ENCODE measurements around the gene CDK9. TPM values are rescaled to one million over a fixed set of nuclear protein-coding genes. Genes with fewer than 3 reads are reported as not detected.
"Not testable (repeated sequence)": the region's sequence is repeated elsewhere in the genome, so short reads cannot be mapped to it uniquely, and the experiment has no call there.

The CDK9 gene
- total RNA-seq, 1 experiment from 2014 or later, result 56.1 TPM

DNA sequence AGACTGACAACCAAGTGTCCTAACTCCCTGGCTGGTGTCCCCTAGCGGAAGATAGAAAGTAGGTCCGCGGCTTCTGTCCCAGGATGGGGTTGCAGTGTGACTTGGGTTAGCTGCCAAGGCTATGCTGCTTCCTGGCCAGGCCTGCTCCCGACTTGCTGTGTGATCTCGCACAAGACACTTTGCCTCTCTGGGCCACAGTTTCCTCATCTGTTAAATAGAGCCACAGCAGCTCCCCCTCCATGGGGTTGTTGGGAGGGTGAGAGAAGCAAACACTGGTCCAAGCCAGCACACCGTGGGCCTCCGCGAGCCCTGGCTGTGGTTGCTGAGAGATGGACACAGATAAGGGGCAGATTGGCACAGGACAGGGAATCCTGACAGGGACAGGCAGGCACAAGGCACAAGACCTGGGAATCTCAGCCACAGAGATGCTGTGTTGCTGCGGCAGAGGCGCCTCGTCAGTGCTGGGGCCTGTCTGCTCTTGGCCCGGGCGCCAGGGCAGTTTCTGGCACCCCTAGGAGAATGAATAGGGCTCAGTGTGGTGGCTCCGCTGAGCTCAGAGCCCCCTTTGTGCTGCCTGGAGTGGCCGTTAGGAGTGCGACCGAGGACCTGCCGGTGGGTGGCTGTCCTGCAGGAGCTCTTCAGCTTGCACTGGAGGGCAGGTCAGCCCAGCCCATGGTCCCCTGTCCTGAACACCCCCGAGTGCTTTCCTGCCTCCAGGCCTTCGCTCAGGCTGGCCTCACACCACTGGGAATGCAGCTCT, 5.5 kb upstream of the CDK9 start:
- no peak for DNase-seq (ENCODE audit: low read depth)

DNA sequence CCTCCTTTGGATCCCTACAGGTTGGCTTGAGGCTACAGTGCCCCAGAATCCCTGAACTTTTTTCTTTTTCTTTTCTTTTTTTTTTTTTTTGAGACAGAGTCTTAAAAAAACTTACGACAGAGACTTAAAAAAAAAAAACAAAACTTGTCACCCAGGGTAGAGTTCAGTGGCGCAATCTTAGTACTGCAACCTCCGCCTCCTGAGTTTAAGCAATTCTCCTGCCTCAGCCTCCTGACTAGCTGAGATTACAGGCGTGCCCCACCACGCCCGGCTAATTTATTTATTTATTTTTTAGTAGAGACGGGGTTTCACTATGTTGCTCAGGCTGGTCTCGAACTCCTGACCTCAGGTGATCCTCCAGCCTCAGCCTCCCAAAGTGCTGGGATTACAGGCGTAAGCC, 4.9 kb upstream of the CDK9 start:
- DNase-seq (ENCODE audit: low read depth), result not testable (repeated sequence)

DNA sequence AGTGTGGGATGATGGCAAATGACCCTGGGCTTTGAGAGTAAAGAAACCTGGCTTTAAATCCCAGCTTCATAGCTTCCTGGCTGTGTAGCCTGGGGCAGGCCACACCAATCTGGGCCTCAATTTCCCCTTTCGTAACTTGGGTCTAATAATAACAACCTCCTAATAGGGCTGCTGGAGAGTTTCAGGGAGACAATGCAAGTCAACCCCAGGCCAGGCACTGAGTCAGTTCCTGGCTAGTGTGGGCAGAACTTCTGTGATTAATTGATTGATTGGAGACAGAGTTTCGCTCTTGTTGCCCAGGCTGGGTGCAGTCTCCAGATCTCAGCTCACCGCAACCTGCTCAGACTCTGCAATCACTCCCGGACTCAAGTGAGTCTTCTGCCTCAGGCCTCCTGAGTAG, 4.0 kb upstream of the CDK9 start:
- DNase-seq (ENCODE audit: low read depth), result no peak

DNA sequence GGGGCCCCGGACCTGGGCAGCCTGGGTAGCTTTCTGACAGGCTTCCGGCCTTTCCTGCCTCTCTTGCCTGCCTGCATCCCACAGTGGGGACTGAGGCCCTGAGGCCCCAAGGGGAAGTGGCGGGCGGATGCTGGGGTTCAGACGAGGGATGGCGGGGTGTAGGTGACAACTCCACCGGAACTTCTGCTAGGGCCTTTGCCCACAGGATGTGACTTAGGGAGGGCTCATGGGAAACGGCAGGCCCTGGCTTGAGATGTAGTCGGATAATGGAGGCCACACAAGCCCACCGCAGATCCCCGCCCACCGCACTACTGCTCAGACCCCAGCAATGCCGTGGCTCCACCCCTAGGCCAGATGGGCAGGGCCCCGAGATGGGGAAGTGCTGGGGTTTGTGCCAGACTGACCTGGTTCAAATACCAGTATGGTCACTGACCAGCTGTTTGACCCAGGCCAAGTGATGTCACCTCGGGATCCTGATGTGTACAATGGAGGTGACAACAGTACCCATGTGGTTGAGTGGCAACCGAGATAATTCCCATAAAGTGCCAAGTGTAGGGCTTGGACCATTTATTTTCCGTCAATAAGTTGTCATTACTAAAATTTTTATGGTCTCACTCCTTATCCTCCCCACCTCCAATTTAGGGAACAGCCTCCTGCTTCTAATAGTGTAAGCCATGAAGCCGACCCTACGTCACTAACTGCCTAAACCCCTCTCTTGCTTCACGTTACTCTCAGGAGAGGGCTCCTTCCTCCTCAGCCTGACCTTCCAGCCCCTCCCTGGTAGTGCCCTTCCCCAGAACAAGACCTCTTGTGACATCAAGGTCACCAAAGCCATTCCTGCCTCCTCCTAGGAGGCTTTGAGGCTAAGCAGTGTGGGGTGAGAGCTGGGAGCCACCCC, 2.5 kb upstream of the CDK9 start:
- no peak for DNase-seq (ENCODE audit: low read depth)

DNA sequence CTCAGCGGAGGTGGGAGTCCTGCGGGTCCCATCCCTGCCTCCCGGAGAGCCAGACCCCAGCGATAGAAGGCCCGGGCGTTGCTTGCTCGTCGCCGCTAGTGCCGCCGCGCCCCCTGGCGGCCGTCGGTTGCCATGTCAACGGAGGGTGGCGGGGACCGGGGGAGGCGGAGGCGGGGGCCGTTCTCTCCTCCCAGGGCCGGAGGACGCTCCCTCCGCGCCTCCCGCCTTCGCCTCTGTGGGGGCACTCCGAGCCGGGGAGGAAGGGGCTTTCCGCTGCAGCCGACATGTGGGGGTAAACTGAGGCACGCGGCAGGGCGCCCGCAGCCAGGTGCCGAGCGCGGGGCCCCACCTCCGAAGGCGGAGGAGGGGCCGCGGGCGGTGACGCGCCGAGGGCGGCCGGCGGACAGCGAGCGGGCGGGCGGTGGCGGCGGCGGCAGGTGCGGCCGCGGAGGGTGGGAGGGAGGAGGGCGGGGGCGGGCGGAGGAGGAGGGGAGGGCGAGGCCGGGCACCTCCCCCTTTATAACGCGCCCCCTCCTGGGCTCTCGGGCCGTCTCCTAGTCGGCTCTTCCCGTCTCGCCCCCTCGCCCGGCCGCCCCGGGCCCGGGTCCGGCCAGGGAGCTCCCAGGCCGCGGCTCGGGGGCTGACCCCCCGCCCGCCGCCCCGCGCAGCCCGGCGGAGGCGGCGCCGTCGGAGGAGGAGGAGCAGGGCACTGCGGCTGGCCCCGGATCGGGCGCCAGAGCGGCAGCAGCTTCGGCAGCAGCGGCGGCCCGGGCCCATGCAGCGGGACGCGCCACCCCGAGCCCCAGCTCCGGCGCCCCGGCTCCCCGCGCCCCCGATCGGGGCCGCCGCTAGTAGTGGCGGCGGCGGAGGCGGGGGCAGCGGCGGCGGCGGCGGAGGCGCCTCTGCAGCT, 556 bp upstream of the CDK9 start:
- peak; percentile 91 for DNase-seq (ENCODE audit: low read depth)

DNA sequence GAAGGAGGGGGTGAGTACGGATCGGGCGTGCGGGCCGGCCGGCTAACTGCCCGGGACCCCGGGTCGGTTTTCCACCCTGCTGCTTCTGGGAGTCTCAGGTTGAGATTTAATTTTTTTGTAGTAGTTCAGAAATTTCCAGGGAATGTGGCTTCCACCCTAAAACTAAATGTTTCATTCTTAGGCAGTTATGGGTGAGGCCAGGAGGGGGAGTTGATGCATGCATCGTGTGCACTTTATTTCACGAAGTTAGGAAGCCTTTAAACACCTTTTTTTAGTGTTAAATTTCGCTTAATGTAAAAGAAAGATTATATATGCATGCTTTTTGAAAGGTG, 905 bp downstream of the CDK9 start:
- no peak for DNase-seq (ENCODE audit: low read depth)

DNA sequence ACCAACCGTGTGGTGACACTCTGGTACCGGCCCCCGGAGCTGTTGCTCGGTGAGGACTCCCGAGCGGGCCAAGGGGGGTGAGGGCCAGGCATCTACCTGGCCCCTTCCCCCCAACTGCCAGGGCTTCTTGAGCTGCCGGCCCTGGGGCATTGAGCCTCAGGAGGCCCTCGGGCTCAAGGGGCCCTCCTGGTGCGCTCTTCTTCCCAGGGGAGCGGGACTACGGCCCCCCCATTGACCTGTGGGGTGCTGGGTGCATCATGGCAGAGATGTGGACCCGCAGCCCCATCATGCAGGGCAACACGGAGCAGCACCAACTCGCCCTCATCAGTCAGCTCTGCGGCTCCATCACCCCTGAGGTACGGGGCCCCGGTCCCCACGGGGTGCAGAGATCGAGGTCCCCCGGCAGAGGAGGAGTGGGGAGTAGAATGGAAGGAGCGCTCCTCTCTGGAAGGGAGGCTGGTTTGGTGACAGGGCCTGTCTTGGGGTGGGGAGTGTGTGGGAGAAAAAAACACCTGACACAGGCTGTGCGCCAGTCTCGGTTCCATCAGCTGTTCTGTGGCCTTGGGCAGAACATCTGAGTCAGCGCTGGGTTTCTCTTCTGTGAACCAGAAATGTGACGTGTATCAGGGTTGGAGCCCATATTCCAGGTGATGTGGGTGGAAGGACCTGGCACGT, 2.6 kb downstream of the CDK9 start:
- DNase-seq (ENCODE audit: low read depth), result no peak

DNA sequence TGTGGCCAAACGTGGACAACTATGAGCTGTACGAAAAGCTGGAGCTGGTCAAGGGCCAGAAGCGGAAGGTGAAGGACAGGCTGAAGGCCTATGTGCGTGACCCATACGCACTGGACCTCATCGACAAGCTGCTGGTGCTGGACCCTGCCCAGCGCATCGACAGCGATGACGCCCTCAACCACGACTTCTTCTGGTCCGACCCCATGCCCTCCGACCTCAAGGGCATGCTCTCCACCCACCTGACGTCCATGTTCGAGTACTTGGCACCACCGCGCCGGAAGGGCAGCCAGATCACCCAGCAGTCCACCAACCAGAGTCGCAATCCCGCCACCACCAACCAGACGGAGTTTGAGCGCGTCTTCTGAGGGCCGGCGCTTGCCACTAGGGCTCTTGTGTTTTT, 3.3 kb downstream of the CDK9 start:
- DNase-seq (ENCODE audit: low read depth), result no peak

DNA sequence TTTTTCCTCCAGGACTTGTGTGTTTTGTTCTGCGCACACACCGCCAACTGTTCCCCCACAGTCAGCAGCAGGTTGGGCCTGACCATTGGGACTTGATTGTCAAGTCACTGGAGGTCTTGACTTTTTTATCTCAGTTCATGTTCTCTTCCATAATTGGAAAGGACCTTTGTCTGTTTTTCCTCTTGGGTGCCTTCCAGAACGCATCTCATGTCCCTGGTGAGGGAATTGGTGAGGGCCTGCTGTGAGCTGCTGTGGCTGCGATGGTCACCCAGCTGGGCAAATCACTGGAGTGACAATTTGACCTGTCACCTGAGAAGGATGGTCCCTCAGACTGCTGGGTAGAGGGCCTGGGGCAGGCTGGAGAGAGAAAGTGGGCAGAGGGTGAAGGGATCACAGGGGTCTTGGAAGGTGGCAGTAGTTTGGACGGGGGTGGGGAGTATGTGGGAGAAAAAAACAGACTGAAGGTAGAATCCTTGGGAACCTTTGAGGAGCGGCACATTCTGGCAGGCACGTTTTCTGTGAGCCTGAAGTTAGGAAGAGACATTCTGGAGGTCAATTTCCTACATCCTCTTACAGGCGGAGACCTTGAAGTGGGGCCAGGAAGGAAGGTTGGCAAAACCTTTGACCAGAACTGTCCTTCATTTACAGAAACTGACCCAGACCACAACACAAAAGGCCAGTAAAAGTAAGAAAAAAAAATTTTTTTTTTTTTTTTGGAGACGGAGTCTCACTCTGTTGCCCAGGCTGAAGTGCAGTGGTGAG, 4.4 kb downstream of the CDK9 start:
- no peak for DNase-seq (ENCODE audit: low read depth)

DNA sequence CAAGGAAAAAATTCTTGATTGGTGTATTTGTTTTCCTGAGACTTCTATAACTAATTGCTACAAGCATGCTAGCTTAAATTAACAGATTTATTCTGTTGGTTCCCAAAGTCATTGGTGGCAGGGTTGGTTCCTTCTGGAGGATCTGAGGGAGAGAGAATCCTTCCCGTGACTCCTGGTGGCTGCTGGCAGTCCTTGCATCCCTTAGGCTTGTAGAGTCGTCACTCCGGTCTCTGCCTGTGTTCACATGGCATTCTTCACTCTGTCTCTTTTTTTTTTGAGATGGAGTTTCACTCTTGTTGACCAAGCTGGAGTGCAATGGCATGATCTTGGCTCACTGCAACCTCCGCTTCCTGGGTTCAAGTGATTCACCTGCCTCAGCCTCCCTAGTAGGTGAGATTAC, 5.3 kb downstream of the CDK9 start:
- DNase-seq (ENCODE audit: low read depth), result no peak

DNA sequence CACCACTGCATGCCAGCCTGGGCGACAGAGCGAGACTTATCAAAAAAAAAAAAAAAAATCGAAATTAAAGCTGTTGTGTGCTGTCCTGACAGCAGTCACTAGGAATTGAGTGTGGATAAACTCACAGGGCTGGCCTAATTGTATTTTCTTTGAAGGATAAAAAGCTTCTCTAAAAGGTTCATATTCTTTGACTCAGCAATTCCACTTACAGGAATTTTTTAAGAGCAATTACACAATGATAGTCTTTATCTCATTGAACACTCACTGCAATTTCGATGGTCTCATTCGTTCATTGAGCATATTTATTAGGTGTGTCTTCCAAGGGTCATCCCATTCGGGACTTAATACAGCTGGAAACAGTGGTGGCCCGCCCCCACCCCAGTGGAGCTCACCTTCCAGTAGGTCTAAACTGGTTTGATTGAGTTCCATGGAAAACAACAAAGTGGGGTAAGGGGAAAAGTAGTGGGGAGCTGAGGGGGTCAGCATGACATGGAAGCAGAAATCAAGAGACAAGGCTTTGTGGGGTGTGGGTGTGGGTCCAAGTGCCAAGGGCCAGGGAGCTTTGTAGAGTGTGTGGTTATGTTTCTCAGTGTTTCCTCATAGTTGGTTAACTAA, 6.7 kb downstream of the CDK9 start:
- no peak for DNase-seq (ENCODE audit: low read depth)

DNA sequence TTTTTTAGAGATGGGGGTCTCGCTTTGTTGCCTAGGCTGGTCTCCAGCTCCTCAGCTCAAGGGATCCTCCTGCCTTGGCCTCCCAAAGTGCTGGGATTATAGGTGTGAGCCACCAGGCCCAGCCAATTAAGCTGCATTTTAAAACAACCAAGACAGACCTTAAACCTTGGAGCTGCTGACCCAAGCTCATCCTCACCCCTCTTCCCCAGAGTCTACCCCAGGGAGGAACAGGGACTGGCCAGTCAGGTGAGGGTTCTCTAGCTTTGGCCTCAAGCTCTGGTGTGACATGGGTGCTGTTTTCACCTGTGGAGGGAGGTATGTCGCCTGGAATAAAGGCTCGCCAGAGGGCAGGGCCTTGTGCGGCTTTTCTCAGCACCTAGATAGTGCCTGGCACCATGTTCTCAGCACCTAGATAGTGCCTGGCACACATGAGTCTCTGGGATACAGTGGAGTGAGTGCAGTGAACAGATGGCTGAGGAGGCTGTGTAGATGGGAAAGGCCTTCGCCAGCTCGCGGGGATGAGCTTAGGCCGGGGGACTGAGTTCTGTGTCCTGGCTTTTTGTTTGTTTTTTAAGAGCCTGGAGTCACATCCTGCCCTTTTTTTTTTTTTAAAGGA, 7.4 kb downstream of the CDK9 start:
- DNase-seq (ENCODE audit: low read depth), result no peak

DNA sequence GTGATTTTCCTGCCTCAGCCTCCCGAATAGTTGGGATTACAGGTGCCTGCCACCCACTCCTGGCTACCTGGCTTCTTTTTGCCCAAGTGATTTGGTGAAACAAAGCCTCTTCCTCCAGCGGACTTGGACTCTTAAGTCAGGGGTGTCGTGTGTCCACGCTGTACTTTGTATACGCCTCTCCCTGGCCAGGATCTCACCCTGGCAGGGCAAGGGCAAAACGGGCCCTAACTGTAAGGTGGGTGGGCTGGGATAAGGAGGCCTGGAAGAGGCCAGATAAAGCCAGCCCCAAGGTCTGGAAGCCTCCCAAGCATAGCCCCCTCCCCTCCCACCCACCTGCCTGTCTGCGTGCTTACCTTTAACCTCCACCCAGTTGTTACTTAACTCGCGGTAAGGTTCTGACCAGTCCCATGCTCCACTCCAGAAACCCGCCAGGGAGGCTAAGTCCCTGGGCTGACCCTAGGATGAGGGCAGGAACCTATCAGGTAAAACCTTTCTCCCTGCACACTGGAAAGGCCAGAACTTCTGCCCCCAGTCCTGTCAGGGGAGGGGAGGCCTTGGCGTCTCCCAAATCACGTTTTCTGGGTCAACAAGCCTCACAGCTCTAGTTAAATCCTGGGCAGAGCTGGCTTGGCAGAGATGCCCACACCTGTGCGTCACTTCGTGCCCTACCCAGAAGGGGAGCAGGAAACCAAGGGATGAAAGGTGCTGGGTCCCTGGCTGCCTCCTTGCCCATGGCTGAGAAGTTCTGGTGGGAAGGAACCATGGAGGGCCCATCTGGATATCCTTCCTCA, 8.4 kb downstream of the CDK9 start:
- no peak for DNase-seq (ENCODE audit: low read depth)

DNA sequence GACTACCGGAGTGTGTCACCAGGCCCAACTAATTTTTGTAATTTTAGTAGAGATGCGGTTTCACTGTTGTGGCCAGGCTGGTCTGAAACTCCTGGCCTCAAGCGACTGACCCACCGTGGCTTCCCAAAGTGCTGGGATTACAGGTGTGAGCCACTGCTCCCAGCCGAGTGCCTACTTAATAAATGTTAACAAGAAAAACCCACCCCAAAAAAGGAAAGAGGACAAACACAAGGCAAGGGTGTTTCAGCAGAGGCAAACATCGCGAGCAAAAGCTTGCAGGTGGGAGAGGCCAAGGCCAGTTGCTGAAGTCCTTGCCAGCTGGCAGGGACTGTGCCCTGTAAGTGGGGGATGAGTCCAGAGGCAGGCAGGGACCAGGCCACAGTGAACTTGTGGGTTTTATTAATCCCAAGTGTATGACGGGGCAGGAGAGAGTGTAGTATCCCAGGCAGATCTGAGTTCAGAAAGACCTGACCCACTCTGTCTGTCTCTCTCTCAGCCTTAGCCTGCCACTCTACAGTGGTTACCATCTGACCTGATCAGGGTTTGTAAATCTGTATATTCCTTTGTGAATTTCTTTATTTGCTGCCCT, 10.5 kb downstream of the CDK9 start:
- DNase-seq (ENCODE audit: low read depth), result peak; percentile 61

DNA sequence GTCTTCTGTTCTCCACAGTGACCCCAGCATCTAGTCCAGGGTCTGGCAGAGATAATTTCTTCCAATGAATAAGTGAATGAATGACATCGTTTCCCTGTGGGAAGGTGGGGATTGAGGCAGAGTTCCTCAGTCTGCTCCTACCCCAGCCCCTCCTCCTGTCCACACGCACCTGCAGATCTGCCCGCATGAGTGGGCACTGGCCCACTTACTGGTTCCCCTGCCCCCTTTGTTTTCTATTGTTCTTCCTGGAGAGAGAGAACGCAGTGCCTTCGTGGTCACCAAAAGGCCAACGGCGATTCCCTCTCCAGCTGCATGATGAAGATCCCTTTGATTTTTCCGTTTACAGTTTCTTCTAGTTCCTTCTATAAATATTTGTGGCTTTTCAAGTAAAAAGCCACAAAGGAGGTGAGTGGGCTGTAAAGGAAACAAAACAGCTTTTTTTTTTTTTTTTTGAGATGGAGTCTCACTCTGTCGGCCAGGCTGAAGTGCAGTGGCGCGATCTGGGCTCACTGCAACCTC, 11.1 kb downstream of the CDK9 start:
- DNase-seq (ENCODE audit: low read depth), result no peak

DNA sequence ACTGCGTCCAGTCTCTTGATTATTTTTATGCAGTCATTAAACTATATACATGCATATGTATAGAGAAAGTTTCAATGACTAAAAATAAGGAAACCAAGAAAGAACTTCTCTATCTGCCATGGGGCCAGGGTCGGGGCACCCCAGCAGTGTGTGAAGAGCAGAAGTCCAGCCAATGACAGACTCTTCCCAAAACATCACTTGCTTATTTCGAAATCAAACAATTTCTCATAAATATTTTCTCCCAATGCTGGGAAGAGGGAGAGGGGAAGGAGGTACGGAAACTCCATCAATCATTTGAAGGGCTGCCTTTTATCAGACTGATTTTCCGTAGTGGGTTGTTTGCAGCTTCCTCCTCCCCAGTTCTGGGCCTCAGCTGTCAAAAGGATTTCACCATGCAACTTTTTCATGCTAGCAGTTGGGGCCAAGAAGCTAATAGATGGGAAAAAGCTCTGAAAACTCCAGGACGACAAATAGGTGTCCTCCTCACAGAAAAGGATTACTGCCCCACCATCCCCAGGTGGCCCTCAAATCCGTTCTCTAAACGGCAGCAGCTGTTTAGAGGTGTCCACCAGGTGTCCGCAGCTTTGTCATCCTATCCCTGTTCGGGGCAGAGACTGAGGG, 16.2 kb downstream of the CDK9 start:
- no peak for DNase-seq (ENCODE audit: low read depth)

DNA sequence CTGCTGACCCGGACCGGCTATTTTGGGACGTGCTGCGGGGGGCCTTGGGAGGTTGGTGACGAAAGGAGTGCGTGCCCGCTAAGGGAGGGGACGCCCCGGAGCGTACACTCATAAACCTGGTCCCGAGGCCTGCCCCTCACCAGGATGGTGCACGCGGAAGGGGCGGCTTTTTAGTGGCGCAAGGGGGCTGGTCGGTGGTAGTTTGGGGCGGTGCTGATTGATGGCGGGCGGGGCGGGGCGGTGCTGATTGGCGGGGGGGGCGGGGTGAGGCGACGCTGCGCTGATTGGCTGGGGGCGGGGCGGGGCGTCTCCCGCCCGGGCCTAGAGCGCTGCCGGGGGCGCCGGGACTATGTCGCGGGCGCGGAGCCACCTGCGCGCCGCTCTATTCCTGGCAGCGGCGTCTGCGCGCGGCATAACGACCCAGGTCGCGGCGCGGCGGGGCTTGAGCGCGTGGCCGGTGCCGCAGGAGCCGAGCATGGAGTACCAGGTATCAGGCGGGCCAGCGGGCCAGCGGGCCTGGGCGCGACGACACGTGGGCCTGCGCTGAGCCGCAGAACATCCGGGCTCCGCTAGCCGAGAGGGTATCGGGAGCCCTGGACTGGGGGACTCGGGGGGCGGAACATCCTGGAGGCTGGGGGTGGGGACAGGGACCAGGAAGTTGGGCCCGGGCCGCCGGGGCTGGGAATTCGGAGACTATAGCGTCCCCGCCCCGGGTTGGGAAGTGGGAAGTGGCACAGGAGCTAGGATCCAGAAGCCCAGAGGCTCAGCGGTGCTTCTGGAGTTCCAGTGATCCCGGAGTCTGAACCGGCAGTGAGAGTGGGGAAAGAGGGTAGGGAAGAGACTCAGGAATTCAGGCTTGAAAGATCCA, 17.0 kb downstream of the CDK9 start, which contains the start of gene FPGS:
TSS of gene FPGS (plus strand) at position 307 of the 868 bp plus-strand sequence. CDS start at position 350, 43 bp downstream.
- DNase-seq (ENCODE audit: low read depth), result peak; percentile 97
